Vagina (tissue), 2 donors: Measurements from ENCODE around the gene KDM4E.

Experiments used
- POLR2A ChIP-seq, 2 donors: fragments of 450-650 bp; IDR thresholded peaks; one replicate each; pipeline ENCODE4 v1.6.1; 2017; ENCODE audit warnings: antibody characterized with exemption in 2 of 2, mild to moderate bottlenecking in 2 of 2, moderate library complexity in 2 of 2
- POLR2AphosphoS5 ChIP-seq, 2 donors: sonication (generic); formaldehyde crosslinking; IDR thresholded peaks; one replicate each; pipeline ENCODE4 v1.9.0; 2017; ENCODE audit warnings: antibody characterized with exemption in 2 of 2, mild to moderate bottlenecking in 2 of 2, low read depth in 1 of 2; ENCODE audit not compliant: insufficient read depth in 1 of 2
- TF ChIP-seq, protein P1 (sequence below), 3 experiments: fragments of 450-650 bp in 2 of 3; fragments of 200-600 bp in 1 of 3; sonication (generic) in 1 of 3; IDR thresholded peaks; one replicate each; pipeline ENCODE4 v1.5.1; 2017 to 2019; ENCODE audit warnings: antibody characterized with exemption in 3 of 3, mild to moderate bottlenecking in 2 of 3, moderate library complexity in 2 of 3

- TF ChIP-seq, protein P1, sequence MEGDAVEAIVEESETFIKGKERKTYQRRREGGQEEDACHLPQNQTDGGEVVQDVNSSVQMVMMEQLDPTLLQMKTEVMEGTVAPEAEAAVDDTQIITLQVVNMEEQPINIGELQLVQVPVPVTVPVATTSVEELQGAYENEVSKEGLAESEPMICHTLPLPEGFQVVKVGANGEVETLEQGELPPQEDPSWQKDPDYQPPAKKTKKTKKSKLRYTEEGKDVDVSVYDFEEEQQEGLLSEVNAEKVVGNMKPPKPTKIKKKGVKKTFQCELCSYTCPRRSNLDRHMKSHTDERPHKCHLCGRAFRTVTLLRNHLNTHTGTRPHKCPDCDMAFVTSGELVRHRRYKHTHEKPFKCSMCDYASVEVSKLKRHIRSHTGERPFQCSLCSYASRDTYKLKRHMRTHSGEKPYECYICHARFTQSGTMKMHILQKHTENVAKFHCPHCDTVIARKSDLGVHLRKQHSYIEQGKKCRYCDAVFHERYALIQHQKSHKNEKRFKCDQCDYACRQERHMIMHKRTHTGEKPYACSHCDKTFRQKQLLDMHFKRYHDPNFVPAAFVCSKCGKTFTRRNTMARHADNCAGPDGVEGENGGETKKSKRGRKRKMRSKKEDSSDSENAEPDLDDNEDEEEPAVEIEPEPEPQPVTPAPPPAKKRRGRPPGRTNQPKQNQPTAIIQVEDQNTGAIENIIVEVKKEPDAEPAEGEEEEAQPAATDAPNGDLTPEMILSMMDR (IDR thresholded peaks at IDR 0.05) = no peak
- no peak for TF ChIP-seq POLR2A (IDR thresholded peaks at IDR 0.05)
- no peak for TF ChIP-seq POLR2AphosphoS5 (IDR thresholded peaks at IDR 0.05; ENCODE audit: insufficient read depth in 1 of 2, low read depth in 1 of 2)
These were observed 41.6 kb downstream of the KDM4E start, which contains the start of gene SRSF8 for GRCh38 chr11:95066716-95067038.
